HepG2 (cell line): ENCODE results near the gene AFF1. TPM values are rescaled to one million over a fixed set of nuclear protein-coding genes. Genes with fewer than 3 reads are reported as not detected.

Source experiments
- AKAP8 ChIP-seq: sonication (generic); formaldehyde crosslinking; IDR thresholded peaks from 2 replicates; pipeline ENCODE4 v1.5.1; 2020; ENCODE audit warnings: mild to moderate bottlenecking, missing genetic modification reagents
- BORCS8-MEF2B ChIP-seq: sonication (generic); formaldehyde crosslinking; IDR thresholded peaks from 2 replicates; pipeline ENCODE4 v1.8.0; 2022; ENCODE audit warnings: mild to moderate bottlenecking, missing genetic modification reagents
- CCDC6 ChIP-seq: sonication (generic); formaldehyde crosslinking; IDR thresholded peaks from 2 replicates; pipeline ENCODE4 v1.8.1; 2022; ENCODE audit warnings: mild to moderate bottlenecking, missing genetic modification reagents, moderate library complexity
- CEBPG ChIP-seq: IDR thresholded peaks from 2 replicates; pipeline ENCODE4 v1.6.1; 2016
- FOXK2 ChIP-seq: fragments of 450-650 bp; IDR thresholded peaks from 2 replicates; pipeline ENCODE4 v1.6.1; 2016
- HNF4A ChIP-seq: sonication (generic); formaldehyde crosslinking; IDR thresholded peaks from 2 replicates; pipeline ENCODE4 v1.4.0; 2020; ENCODE audit warnings: missing genetic modification reagents
- HOXA7 ChIP-seq: sonication (generic); formaldehyde crosslinking; IDR thresholded peaks from 2 replicates; pipeline ENCODE4 v1.8.1; 2022; ENCODE audit warnings: mild to moderate bottlenecking, missing genetic modification reagents, moderate library complexity
- HOXD1 ChIP-seq: sonication (generic); formaldehyde crosslinking; IDR thresholded peaks from 2 replicates; pipeline ENCODE4 v1.5.0; 2020; ENCODE audit warnings: missing genetic modification reagents
- KDM3A ChIP-seq: IDR thresholded peaks from 2 replicates; pipeline ENCODE4 v1.6.1; 2018; ENCODE audit warnings: low read depth, missing compliant biosample characterization
- NFE2L2 ChIP-seq: fragments of 150-350 bp; IDR thresholded peaks from 2 replicates; pipeline ENCODE4 v1.6.1; 2014; ENCODE audit warnings: low read length
- PCBP1 ChIP-seq: fragments of 200-400 bp; formaldehyde crosslinking; IDR thresholded peaks from 2 replicates; pipeline ENCODE4 v1.6.1; 2017; ENCODE audit warnings: mild to moderate bottlenecking, low read depth, low read length, borderline replicate concordance
- POLR2G ChIP-seq: fragments of 200-400 bp; formaldehyde crosslinking; IDR thresholded peaks from 2 replicates; pipeline ENCODE4 v1.6.1; 2018; ENCODE audit warnings: mild to moderate bottlenecking, low read depth, low read length, moderate library complexity
- RAD21 ChIP-seq: fragments of 450-650 bp; formaldehyde crosslinking; IDR thresholded peaks from 2 replicates; pipeline ENCODE4 v1.5.0; 2020; ENCODE audit warnings: mild to moderate bottlenecking
- RFXANK ChIP-seq: IDR thresholded peaks from 2 replicates; pipeline ENCODE4 v1.6.1; 2016
- RFXAP ChIP-seq: sonication (generic); formaldehyde crosslinking; IDR thresholded peaks from 2 replicates; pipeline ENCODE4 v1.4.0; 2020; ENCODE audit warnings: missing genetic modification reagents, borderline replicate concordance
- SETDB1 ChIP-seq: sonication (generic); formaldehyde crosslinking; IDR thresholded peaks from 2 replicates; pipeline ENCODE4 v1.5.1; 2020; ENCODE audit warnings: missing genetic modification reagents, mild to moderate bottlenecking, borderline replicate concordance
- TBP ChIP-seq: sonication (generic); formaldehyde crosslinking; IDR thresholded peaks from 2 replicates; pipeline ENCODE4 v1.5.0; 2020; ENCODE audit warnings: missing genetic modification reagents
- U2AF1 ChIP-seq: fragments of 200-400 bp; formaldehyde crosslinking; optimal IDR thresholded peaks from 2 replicates; pipeline ENCODE3; 2017; ENCODE audit warnings: mild to moderate bottlenecking, low read depth, low read length
- ZKSCAN8 ChIP-seq: IDR thresholded peaks from 2 replicates; pipeline ENCODE4 v1.6.1; 2016; ENCODE audit warnings: borderline replicate concordance, missing genetic modification reagents, missing compliant biosample characterization
- ZNF101 ChIP-seq: sonication (generic); formaldehyde crosslinking; IDR thresholded peaks from 2 replicates; pipeline ENCODE4 v1.4.0; 2020; ENCODE audit warnings: mild to moderate bottlenecking, low read depth, missing genetic modification reagents, borderline replicate concordance
- ZNF17 ChIP-seq: sonication (generic); formaldehyde crosslinking; IDR thresholded peaks from 2 replicates; pipeline ENCODE4 v1.5.0; 2020; ENCODE audit warnings: mild to moderate bottlenecking, missing genetic modification reagents
- ZNF430 ChIP-seq: sonication (generic); formaldehyde crosslinking; IDR thresholded peaks from 2 replicates; pipeline ENCODE4 v1.9.0; 2021; ENCODE audit warnings: mild to moderate bottlenecking, missing genetic modification reagents
- ZNF780A ChIP-seq: sonication (generic); formaldehyde crosslinking; IDR thresholded peaks from 2 replicates; pipeline ENCODE4 v1.8.0; 2022; ENCODE audit warnings: mild to moderate bottlenecking, missing genetic modification reagents, moderate library complexity
- ZNF782 ChIP-seq: sonication (generic); formaldehyde crosslinking; IDR thresholded peaks from 2 replicates; pipeline ENCODE4 v1.4.0; 2020; ENCODE audit warnings: missing genetic modification reagents, mild to moderate bottlenecking, borderline replicate concordance
- ZNF879 ChIP-seq: sonication (generic); formaldehyde crosslinking; IDR thresholded peaks from 2 replicates; pipeline ENCODE4 v1.8.1; 2023; ENCODE audit warnings: missing genetic modification reagents
- ZSCAN21 ChIP-seq: sonication (generic); formaldehyde crosslinking; IDR thresholded peaks from 2 replicates; pipeline ENCODE4 v1.8.0; 2022; ENCODE audit warnings: mild to moderate bottlenecking, missing genetic modification reagents, moderate library complexity, borderline replicate concordance
- polyA plus RNA-seq, 8 experiments: library from polyadenylated mRNA; depleted of rRNA in 3 of 8; stranded (reverse) in 7 of 8; unstranded in 1 of 8; fragments of >200 nt; fragmentation: Illumina TruSeq in 4 of 8; extraction: Trizol in 4 of 8; gene quantifications; 2 replicates each; pipeline versions ENCODE4 v1.2.1 to v1.2.3, GENCODE V29; 2011 to 2016; ENCODE audit warnings: low read depth in 4 of 8, missing spikeins in 1 of 8, mixed read lengths in 1 of 8; ENCODE audit not compliant: insufficient read depth in 1 of 8
- total RNA-seq, 5 experiments: library from RNA; depleted of rRNA; stranded (reverse); fragments of >200 nt; fragmentation: Illumina TruSeq; extraction: Trizol; gene quantifications; 2 replicates each; pipeline ENCODE4 v1.2.3, GENCODE V29; 2016; ENCODE audit warnings: low read depth in 1 of 5
- TF ChIP-seq, protein P1 (sequence below): sonication (generic); formaldehyde crosslinking; IDR thresholded peaks from 2 replicates; pipeline ENCODE4 v1.8.1; 2023; ENCODE audit warnings: mild to moderate bottlenecking, missing genetic modification reagents
- TF ChIP-seq, protein P2 (sequence below): sonication (generic); formaldehyde crosslinking; IDR thresholded peaks from 2 replicates; pipeline ENCODE4 v1.8.1; 2023; ENCODE audit warnings: missing genetic modification reagents, inconsistent platforms, borderline replicate concordance
- TF ChIP-seq, protein P3 (sequence below): sonication (generic); formaldehyde crosslinking; IDR thresholded peaks from 2 replicates; pipeline ENCODE4 v1.5.0; 2020; ENCODE audit warnings: missing genetic modification reagents

The AFF1 gene
- total and polyA plus RNA-seq, 2 of the 13 experiments (the other 11 are each of a cell fraction or from before 2014, with no cell fraction given): 15.5 to 15.9 TPM

DNA sequence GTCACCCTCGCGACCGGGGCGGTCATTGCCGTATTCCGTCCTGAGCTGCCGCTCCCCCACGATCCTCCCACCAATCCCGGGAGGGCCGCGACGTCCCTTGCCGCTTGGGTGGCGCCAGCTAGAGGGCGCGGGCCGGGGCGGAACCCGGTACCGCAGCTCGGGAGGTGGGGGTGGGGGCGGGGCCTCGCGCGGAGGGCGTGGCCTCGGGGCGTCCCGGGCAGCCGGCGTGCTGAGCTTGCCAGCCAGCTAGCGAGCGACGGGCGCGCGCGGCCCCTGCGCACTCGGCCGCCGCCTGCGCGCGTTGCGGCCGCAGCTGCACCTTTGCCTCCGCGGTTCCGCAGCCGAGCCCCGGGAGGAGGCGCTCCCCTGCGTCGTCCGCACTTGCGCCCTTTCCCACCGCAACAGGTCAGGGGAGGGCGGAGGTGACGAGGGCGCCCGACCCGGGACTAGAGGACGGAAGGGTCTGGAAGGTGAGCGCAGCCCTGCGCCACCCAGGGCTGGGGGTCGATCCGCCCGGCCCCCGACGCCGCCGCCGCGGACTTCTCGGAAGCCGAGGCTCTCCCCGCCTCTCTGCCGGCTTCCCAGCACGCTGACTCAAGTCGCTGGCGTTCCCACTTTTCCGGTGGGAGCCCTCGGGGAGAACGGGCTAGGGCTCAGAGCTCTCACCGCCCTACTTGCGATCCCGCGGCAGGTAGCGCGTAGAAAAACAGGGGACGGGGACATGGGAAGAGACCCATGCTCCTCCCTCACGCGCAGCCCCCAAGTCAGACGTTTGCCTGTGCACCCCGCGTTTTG is at the start of gene AFF1 (continued):
- TF ChIP-seq HNF4A (CRISPR knock-in tag) (peak; percentile 17; the same call in 1 of the 2 replicates), RFXANK (CRISPR knock-in tag) (no peak), CCDC6 (CRISPR knock-in tag) (peak; percentile 91; the same call in 1 of the 2 replicates), FOXK2 (no peak), HOXA7 (CRISPR knock-in tag) (no peak), U2AF1 (no peak), PCBP1 (peak; percentile 21; the same call in 1 of the 2 replicates), RAD21 (peak; percentile 84), ZKSCAN8 (peak; percentile 36; the same call in 1 of the 2 replicates), ZNF17 (CRISPR knock-in tag) (no peak), ZNF101 (CRISPR knock-in tag) (no peak; the same call in 1 of the 2 replicates), ZNF780A (CRISPR knock-in tag) (peak; percentile 51; the same call in 1 of the 2 replicates), TBP (no peak), BORCS8-MEF2B (CRISPR knock-in tag) (peak; percentile 55; the same call in 1 of the 2 replicates), AKAP8 (no peak; the same call in 1 of the 2 replicates), ZNF430 (CRISPR knock-in tag) (no peak), HOXD1 (CRISPR knock-in tag) (0 out of 2 replicates have a peak, but pooled peaks have one; percentile 20), RFXAP (CRISPR knock-in tag) (peak; percentile 70), POLR2G (peak; percentile 88), CEBPG (no peak), NFE2L2 (no peak), ZNF879 (no peak), ZSCAN21 (CRISPR knock-in tag) (peak; percentile 66), ZNF782 (CRISPR knock-in tag) (peak; percentile 96), KDM3A (CRISPR knock-in tag) (peak; percentile 41; the same call in 1 of the 2 replicates), SETDB1 (CRISPR knock-in tag) (no peak)
- TF ChIP-seq, protein P1, sequence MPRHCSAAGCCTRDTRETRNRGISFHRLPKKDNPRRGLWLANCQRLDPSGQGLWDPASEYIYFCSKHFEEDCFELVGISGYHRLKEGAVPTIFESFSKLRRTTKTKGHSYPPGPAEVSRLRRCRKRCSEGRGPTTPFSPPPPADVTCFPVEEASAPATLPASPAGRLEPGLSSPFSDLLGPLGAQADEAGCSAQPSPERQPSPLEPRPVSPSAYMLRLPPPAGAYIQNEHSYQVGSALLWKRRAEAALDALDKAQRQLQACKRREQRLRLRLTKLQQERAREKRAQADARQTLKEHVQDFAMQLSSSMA: 0 out of 2 replicates have a peak, but pooled peaks have one; percentile 43
- TF ChIP-seq, protein P2, sequence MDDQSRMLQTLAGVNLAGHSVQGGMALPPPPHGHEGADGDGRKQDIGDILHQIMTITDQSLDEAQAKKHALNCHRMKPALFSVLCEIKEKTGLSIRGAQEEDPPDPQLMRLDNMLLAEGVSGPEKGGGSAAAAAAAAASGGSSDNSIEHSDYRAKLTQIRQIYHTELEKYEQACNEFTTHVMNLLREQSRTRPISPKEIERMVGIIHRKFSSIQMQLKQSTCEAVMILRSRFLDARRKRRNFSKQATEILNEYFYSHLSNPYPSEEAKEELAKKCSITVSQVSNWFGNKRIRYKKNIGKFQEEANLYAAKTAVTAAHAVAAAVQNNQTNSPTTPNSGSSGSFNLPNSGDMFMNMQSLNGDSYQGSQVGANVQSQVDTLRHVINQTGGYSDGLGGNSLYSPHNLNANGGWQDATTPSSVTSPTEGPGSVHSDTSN (CRISPR knock-in tag): no peak
- TF ChIP-seq, protein P3, sequence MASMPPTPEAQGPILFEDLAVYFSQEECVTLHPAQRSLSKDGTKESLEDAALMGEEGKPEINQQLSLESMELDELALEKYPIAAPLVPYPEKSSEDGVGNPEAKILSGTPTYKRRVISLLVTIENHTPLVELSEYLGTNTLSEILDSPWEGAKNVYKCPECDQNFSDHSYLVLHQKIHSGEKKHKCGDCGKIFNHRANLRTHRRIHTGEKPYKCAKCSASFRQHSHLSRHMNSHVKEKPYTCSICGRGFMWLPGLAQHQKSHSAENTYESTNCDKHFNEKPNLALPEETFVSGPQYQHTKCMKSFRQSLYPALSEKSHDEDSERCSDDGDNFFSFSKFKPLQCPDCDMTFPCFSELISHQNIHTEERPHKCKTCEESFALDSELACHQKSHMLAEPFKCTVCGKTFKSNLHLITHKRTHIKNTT (CRISPR knock-in tag): no peak
